HUDEP-2 (cell line): ENCODE results near the gene RARRES1.

Experiments used
- DNase-seq, 76 experiments: peaks; one replicate each; lab custom pipeline; 2025; ENCODE audit not compliant: unreplicated experiment in 76 of 76; lab: John Stamatoyannopoulos, UW

RARRES1 gene

GRCh38 chr3:158766364-158766763 lies 34.1 kb upstream of the RARRES1 start:
- DNase-seq: no peak

DNA sequence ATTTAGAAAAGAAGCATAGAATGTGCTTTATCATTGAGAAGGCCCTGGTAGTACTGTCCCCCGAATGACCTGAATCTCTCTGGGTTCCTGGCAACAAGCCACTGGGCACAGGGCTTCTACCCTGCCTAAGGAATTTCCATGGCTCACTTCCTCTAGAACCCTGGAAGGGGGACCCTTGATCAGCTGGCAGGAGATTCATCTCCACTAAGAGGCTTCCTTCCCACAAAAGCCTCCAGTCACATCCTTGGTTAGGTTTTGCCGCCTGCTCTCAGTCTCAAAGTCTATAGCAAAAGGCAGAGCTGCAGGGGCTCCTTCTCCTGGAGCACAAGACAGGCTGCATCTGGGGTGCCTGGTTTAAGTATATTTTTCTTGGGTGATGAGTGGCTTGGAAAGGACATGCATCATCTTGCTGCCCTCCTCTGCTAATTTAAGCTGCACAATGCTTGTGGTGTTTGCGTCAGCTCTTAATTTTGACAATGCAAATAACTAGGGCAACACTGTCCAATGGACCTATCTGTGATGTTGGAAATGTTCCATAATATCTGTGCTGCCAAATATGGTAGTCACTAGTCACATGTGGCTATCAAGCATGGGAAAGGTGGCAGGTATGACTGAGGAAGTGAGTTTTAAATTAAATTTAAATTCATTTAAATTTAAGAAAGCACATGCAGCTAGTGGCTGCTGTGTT lies 33.4 kb upstream of the RARRES1 start:
- DNase-seq: no peak

GRCh38 chr3:158763421-158763820 lies 31.2 kb upstream of the RARRES1 start:
- DNase-seq: no peak

- DNase-seq: no peak
Observed at GRCh38 chr3:158762701-158763100, 30.4 kb upstream of the RARRES1 start.

DNA sequence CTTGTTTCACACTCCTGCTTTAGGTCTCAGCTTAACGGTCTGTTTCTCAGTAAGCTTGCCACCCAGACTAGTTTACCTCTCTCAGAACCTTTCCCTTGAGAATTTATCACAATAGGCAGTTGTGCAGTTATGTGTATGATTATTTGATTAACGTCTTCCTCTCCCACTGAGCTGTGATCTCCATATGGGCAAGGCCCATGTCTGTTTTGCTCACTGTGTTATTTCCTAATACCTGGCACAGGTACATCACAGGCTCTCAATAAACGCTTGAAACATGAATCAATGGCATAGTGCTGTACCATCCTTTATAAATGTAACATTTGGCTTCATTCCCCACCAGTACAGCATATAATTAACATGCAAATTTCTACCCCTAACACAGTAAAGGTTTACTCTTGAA lies 29.1 kb upstream of the RARRES1 start:
- DNase-seq: no peak

DNA sequence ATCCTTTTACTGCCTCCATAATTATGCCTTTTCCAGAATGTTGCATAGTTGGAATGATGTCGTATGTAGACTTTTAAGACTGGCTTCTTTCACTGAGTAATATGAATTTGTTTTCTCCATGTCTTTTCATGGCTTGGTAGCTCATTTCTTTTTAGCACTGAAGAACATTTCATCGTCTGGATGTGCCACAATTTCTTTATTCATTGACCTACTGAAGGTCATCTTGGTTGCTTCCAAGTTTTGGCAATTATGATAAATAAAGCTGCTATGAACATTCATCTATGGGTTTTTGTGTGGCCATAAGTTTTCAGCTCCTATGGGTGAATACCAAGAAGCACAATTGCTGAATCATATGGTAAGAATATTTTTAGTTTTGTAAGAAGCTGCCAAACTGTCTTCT lies 23.2 kb upstream of the RARRES1 start:
- DNase-seq: no peak

DNA sequence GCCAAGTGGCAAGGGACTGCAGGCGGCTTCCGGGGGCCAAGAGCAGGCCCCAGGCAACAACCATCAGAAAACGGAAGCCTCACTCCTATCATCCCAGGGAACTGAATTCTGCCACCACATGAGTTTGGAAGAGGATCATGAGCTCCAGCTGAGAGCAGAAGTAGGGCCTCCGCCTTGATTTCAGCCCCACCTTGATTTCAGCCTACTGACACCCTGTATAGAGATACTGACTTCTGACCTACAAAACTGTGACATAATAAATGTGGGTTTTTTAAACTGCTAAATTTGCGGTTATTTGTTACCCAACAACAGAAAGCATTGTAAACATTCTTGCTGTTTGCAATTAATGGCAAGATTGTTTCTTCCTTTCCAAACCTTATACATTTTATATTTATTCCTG lies 21.6 kb upstream of the RARRES1 start:
- DNase-seq: peak in 1 of 76 experiments; percentile 14

GRCh38 chr3:158751316-158751715 lies 19.1 kb upstream of the RARRES1 start:
- no peak for DNase-seq

- DNase-seq: no peak
Observed at GRCh38 chr3:158750016-158750415, 17.8 kb upstream of the RARRES1 start.

DNA sequence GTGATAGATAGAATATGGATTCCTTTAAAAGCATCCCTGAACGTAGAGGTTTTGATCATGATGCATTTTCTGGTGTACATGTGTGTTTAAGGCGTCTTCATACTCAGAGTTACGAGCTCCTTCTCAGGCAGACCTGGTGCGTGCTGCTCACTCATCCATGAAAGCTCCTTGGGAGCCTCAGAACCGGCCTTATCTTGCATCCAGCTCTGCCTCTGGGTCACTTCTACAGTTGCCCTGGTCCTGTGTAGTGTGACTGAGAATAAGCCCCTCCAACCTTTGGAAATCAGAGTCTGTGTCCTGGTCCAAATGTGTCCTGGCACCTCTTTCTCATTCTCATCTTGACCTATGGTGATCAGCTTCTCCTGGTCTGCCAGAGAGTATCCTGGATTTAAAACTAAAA lies 17.3 kb upstream of the RARRES1 start:
- no peak for DNase-seq

- DNase-seq: peak in 41 of 76 experiments; percentile 3 to 58 (median 24)
Observed at GRCh38 chr3:158748237-158748828, 16.1 kb upstream of the RARRES1 start.

DNA sequence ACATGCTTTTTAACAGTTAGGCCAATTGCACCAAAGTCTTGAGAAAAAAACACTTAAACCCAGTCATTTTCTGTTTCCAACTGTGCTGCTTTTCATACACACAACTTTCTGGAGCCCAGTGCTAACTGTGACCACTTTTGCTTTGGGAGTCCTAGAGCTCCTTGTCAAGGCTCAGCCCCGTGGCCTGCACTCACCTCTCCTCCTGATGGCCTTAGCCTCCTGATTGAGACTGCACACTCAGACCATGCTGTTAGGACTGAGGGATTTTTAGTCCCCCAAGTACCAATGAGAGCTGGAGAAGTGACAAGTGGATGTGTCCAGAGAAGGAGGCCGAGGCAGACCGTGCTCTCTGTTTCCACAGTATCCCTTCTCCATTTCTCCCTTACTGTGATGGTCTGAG lies 15.2 kb upstream of the RARRES1 start:
- DNase-seq: no peak

DNA sequence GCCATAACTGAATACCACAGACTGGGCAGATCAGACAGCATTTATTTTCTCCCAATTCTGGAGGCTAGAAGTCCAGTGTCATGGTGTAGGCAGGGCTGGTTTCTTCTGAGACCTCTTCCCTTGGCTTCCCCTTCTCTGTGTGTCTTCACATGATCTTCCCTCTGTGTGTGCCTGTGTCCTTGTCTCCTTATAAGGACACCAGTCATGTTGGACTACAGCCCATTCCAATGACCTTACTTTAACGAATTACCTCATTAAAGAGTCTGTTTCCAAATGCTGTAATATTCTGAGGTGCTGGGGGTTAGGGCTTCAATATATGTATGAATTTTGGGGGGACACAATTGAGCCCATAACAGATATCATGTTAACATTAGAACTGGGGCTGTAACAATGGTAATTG lies 13.3 kb upstream of the RARRES1 start:
- peak in 5 of 76 experiments; percentile 9 to 41 (median 19) for DNase-seq

- DNase-seq: no peak
Observed at GRCh38 chr3:158744567-158745288, 12.5 kb upstream of the RARRES1 start.

GRCh38 chr3:158743664-158744566 lies 11.7 kb upstream of the RARRES1 start:
- peak in 73 of 76 experiments; percentile 16 to 93 (median 73) for DNase-seq

GRCh38 chr3:158742871-158743663 lies 10.8 kb upstream of the RARRES1 start:
- DNase-seq: peak in 1 of 76 experiments; percentile 49

- DNase-seq: no peak
Observed at GRCh38 chr3:158739661-158740060, 7.4 kb upstream of the RARRES1 start.

- no peak for DNase-seq
Observed at GRCh38 chr3:158739078-158739477, 6.8 kb upstream of the RARRES1 start.

- no peak for DNase-seq
Observed at GRCh38 chr3:158738653-158739052, 6.4 kb upstream of the RARRES1 start.

DNA sequence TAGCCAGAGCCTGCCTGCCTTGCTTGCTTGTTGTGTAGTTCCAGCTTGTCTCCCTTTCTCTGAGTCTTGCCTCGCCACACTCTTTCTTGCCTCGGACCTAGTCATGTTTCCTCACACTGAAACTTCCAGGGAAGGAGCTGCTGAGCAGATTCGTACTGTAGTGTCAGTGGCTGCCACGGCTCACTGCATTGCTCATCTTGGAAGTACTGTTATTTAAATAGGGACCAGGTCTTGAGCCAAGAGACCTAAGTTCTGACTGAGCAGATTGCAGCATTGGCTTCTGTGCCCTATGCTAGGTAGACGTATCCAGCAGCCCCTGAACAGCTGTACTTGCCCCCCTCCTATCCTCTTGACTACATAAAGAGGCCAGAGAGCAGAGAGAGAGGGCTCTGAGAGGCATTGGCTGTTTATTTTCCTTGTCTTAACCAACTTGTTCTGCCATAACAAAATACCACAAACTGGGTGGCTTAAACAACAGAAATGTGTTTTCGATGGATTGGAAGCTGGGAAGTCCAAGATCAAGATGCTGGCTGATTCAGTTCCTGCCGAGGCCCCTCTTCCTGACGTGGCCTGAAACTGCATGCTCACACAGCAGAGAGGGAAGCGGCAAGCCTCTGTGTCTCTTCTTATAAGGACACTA lies 5.8 kb upstream of the RARRES1 start:
- no peak for DNase-seq
